Measurements from ENCODE around the gene SLC10A2.

The SLC10A2 gene

DNA sequence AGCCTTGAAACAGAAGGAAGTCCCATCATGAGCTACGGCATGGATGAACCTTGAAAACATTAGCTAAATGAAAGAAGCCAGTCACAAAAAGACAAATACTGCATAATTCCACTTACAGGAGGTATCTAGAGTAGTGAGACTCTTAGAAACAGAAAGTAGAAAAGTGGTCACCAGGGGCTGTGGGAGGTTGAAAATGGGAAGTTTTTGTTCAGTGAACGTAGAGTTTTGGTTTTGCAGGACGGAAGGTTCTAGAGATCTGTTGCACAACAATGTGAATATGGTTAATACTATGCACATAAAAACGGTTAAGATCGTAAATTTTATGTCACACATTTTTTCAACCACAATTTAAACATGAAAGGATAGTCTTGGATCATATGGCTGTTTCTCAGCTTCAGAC, 11.9 kb upstream of the SLC10A2 start:
- DNase-seq (no peak), ATAC-seq (replicated peaks) (no peak)
- no peak overlapping the region for H3K4me3 Mint-ChIP-seq
- H3K36me3 Mint-ChIP-seq (ENCODE audit: insufficient read depth): no peaks in the 10 kb centered on the region
- no peaks in the 10 kb centered on the region for H3K4me1 Mint-ChIP-seq (ENCODE audit: low read depth in 2 of 2)
- H3K27me3 Mint-ChIP-seq: no peaks in the 10 kb centered on the region
- H3K27ac Mint-ChIP-seq: no peak overlapping the region
- H3K9me3 Mint-ChIP-seq: peaks cover 2 to 8% of the 10 kb centered on the region in 2 donors

DNA sequence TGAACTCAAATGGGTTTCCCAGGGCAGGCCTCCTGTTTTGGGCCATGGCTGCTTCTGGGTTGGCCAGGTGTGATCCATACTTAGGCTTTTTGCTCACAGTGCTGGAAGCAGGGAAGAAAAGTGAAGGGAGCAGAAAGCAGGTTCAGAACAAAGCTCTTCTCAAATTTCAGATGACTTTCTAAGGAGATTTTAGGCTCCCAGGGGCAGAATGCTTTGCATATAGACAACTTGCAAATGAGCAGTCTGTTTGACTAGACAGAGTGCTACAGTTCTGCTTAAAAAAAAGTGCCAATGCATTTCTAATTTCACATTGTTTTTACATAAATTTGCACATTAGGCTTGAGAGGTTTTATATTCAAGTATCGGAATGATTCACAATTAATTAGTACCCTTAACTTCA, 2.6 kb upstream of the SLC10A2 start:
- no peak for ATAC-seq (replicated peaks)
- Mint-ChIP-seq H3K4me1 (ENCODE audit: low read depth in 2 of 2) (no peaks in the 10 kb centered on the region), H3K27me3 (no peaks in the 10 kb centered on the region), H3K36me3 (ENCODE audit: insufficient read depth) (no peaks in the 10 kb centered on the region), H3K27ac (no peak overlapping the region), H3K4me3 (no peak overlapping the region), H3K9me3 (peaks cover 0 to 5% of the 10 kb centered on the region in 2 donors)
- DNase-seq: no peak

DNA sequence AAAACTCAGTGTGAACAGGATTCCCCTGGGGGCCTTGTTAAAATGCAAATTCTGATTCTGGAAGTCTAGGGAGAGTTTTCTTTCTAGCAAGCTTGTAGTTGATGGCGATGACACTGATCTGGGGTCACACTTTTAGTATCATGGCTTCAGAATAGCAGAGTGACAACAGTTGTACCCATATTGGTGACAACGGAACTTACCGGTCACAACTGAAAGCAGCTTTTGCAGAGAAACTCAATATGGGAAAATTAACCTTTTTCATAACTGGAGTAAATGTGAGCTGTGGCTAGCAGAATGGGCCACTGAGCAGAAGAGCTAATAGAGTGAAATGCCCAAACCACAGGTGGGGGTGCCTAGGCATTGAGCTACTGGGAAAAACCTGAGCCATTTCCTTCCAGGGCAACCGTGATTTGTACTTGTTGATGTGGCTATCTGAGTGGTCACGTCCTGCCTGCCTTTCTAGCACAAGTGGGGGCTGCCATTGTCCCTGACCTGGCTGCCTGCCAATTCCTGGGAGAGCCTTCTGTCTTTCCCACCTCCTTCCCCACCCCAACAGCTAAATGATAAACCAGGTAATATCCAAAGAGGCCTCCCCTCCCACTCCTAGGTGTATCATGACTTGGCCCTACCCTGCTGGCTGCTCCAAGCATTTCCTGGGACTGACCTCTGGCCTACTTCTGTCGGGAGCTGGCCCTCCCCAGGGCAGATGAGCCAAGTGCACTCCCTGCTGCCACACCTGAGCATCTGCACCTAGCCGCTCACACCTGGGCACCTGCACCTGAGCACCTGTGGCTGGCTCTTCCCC, 1.7 kb upstream of the SLC10A2 start:
- DNase-seq (no peak), ATAC-seq (replicated peaks) (no peak)
- H3K27ac Mint-ChIP-seq: no peak overlapping the region
- no peak overlapping the region for H3K4me3 Mint-ChIP-seq
- H3K27me3 Mint-ChIP-seq: no peaks in the 10 kb centered on the region
- H3K36me3 Mint-ChIP-seq (ENCODE audit: insufficient read depth): no peaks in the 10 kb centered on the region
- H3K4me1 Mint-ChIP-seq (ENCODE audit: low read depth in 2 of 2): no peaks in the 10 kb centered on the region
- H3K9me3 Mint-ChIP-seq: peaks cover 0 to 5% of the 10 kb centered on the region in 2 donors

DNA sequence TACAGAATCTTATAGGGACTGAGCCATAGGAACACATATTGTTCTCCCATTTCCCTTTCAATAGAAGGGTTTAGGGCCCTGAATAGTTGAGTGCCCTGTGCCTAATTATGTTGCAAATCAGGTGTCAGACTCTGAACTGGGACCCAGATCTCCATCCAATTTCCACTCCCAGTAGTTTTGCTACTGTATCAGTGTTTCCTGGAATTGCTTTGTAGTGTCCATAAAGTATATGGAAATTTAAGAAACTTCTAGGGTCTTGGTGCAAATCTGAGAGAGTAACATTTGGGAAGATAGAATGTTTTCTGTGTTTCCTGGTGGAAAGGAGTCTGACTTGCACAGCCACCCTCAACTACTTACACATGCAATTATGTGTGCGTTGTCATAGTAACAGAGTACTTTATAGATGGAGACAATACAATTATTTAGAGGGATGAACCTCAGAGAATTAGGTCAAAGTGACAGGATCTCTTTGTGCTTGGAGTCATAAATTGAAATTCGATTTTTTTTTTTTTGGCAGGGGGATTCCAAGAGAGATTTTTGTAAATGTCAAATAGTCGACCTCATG, 646 bp upstream of the SLC10A2 start:
- DNase-seq: no peak
- no peaks in the 10 kb centered on the region for H3K4me1 Mint-ChIP-seq (ENCODE audit: low read depth in 2 of 2)
- no peak overlapping the region for H3K27ac Mint-ChIP-seq
- peaks cover 0 to 5% of the 10 kb centered on the region in 2 donors for H3K9me3 Mint-ChIP-seq
- no peak for ATAC-seq (replicated peaks)
- no peak overlapping the region for H3K4me3 Mint-ChIP-seq
- no peaks in the 10 kb centered on the region for H3K36me3 Mint-ChIP-seq (ENCODE audit: insufficient read depth)
- no peaks in the 10 kb centered on the region for H3K27me3 Mint-ChIP-seq

DNA sequence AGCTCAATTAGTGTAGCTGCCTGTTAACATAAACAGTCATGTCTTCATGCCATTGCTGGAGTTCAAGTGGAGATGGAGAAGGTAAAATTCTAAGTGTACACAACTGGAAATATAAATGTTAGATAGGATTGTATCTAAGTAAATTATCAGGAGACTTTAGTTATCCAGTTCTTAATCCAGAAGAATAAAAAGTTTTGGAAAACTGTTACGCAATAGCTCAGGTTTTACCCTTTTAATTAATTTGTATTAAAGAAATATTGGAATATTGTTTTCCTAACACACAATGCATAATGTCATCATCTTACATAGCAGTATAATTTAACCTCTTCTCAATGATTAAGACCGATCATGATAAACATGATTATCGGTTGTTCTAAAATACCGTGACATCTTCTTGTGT, 2.8 kb downstream of the SLC10A2 start:
- Mint-ChIP-seq H3K9me3 (no peaks in the 10 kb centered on the region), H3K4me3 (no peak overlapping the region), H3K36me3 (ENCODE audit: insufficient read depth) (no peaks in the 10 kb centered on the region), H3K27ac (no peak overlapping the region), H3K27me3 (no peaks in the 10 kb centered on the region), H3K4me1 (ENCODE audit: low read depth in 2 of 2) (no peaks in the 10 kb centered on the region)
- DNase-seq (no peak), ATAC-seq (replicated peaks) (no peak)

DNA sequence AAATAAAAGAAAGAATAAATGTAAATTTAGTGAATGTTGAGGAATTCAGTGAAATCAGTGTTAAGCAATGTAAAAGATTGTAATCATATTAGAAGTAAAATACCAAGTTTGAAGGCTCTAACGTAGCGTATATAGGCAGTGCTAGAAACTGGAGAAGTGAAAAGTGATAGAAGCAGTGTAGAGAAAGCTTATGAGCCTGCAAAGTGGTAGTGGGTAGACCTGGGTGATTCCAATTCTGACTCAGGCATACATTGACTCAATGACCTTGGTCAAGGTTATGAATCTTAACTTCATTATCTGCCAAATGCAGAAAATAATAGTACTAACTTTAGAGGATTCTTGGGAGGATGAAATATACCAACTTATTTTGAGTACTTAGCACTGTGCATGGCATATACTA, 4.1 kb downstream of the SLC10A2 start:
- H3K9me3 Mint-ChIP-seq: no peaks in the 10 kb centered on the region
- H3K27me3 Mint-ChIP-seq: no peaks in the 10 kb centered on the region

DNA sequence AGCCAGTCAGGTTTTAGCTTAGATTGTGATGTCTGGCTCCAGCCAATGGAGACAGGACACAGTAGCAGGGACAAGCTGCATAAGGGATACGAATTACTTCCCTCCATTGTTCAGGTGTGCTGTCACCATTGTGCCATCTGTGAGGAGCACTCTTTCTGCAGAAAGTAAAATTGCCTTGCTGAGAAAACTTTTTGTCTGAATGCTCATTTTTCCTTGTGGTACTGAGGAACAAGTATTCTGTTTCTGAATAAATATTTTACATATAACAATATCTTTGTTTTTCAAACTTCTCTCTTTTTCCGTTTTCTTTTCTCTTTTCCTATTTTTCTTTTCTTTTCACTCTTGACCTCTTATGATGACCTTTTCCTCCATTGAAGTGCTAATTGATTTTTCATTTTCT, 10.2 kb downstream of the SLC10A2 start:
- H3K27me3 Mint-ChIP-seq: no peaks in the 10 kb centered on the region
- no peaks in the 10 kb centered on the region for H3K4me1 Mint-ChIP-seq (ENCODE audit: low read depth in 2 of 2)
- no peak overlapping the region for H3K4me3 Mint-ChIP-seq
- ATAC-seq (replicated peaks) (no peak), DNase-seq (no peak)
- H3K9me3 Mint-ChIP-seq: peaks cover 4 to 15% of the 10 kb centered on the region in 2 donors
- H3K36me3 Mint-ChIP-seq (ENCODE audit: insufficient read depth): no peaks in the 10 kb centered on the region
- H3K27ac Mint-ChIP-seq: no peak overlapping the region

More for the DNA sequence above, 4.1 kb downstream of the SLC10A2 start:
- no peak overlapping the region for H3K4me3 Mint-ChIP-seq
- DNase-seq: no peak
- H3K36me3 Mint-ChIP-seq (ENCODE audit: insufficient read depth): no peaks in the 10 kb centered on the region
- H3K27ac Mint-ChIP-seq: no peak overlapping the region
- ATAC-seq (replicated peaks): no peak
- H3K4me1 Mint-ChIP-seq (ENCODE audit: low read depth in 2 of 2): no peaks in the 10 kb centered on the region

GRCh38 chr13:103055166-103055565, 11.1 kb downstream of the SLC10A2 start:
- no peak overlapping the region for H3K27ac Mint-ChIP-seq
- H3K27me3 Mint-ChIP-seq: peaks cover 0 to 6% of the 10 kb centered on the region in 2 donors

DNA sequence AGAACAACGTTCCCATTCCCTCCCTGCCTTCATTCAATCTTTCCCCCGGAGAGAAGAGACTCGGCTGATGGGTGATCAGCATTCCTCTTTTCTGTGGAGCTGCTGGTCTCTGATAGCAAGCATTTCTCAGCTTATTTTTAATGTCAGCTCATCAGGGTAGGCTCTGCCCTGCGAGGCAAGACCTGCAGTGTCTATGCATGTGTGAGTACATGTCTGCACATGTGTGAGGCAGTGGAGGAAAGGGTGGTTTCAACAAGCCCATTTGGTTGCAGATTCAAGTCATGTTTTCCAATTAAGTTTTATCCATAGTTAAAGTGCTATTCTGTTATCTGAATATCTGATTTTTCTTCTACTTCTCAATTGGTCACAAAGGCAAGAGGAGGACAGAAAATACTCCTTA, 19.5 kb downstream of the SLC10A2 start:
- no peaks in the 10 kb centered on the region for H3K36me3 Mint-ChIP-seq (ENCODE audit: insufficient read depth)
- H3K4me1 Mint-ChIP-seq (ENCODE audit: low read depth in 2 of 2): no peaks in the 10 kb centered on the region
- H3K27me3 Mint-ChIP-seq: peaks cover 0 to 10% of the 10 kb centered on the region in 2 donors
- DNase-seq (no peak), ATAC-seq (replicated peaks) (no peak)
- H3K9me3 Mint-ChIP-seq: peaks cover 3 to 6% of the 10 kb centered on the region in 2 donors
- no peak overlapping the region for H3K4me3 Mint-ChIP-seq
- H3K27ac Mint-ChIP-seq: no peak overlapping the region

More at GRCh38 chr13:103055166-103055565, 11.1 kb downstream of the SLC10A2 start:
- Mint-ChIP-seq H3K36me3 (ENCODE audit: insufficient read depth) (no peaks in the 10 kb centered on the region), H3K4me3 (no peak overlapping the region), H3K9me3 (peaks cover 6 to 18% of the 10 kb centered on the region in 2 donors), H3K4me1 (ENCODE audit: low read depth in 2 of 2) (no peaks in the 10 kb centered on the region)
- ATAC-seq (replicated peaks) (no peak), DNase-seq (no peak)

DNA sequence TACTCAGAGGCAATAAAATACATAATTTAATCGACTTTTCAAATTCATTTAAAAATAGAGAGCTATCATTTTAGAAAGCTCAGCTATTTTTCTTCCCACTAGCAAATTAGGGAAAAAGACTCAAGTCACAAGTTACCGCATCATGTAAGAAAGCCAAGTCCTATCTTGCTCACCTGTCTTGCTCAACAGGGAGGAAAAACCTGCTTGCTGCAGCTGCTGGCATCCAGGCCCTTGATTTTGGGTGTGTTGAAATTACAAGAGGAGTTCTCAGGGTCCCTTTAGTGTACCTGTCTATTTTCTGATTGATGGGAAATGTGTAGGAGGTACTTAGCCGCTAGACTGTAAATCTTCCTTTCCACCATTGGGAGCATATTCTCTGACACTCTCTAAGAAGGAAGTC, 22.2 kb downstream of the SLC10A2 start:
- no peak for DNase-seq
- Mint-ChIP-seq H3K4me3 (no peak overlapping the region), H3K4me1 (ENCODE audit: low read depth in 2 of 2) (no peaks in the 10 kb centered on the region), H3K36me3 (ENCODE audit: insufficient read depth) (no peaks in the 10 kb centered on the region), H3K27me3 (no peaks in the 10 kb centered on the region), H3K9me3 (no peaks in the 10 kb centered on the region), H3K27ac (no peak overlapping the region)
- ATAC-seq (replicated peaks): no peak

DNA sequence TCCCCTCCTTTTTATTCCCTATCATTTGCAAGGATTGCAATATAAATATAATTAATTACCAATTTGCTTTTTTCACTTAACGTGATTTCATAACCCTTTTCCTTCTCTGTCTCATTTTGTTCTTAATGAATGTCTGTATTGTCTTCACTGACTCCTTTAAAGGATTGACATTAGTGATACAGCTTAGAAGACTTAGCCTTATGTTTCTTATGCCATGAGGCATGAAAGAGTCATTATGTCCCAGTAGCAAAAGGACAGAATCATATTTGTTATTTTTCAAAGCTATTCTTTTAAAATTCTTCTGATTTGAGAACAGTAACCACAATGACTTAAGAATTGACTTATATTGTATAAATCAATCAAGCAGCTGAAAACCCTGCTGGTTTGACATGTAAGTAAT, 26.2 kb downstream of the SLC10A2 start:
- ATAC-seq (replicated peaks) (no peak), DNase-seq (no peak)
- H3K27ac Mint-ChIP-seq: no peak overlapping the region
- no peaks in the 10 kb centered on the region for H3K27me3 Mint-ChIP-seq
- H3K9me3 Mint-ChIP-seq: no peaks in the 10 kb centered on the region
- H3K4me1 Mint-ChIP-seq (ENCODE audit: low read depth in 2 of 2): no peaks in the 10 kb centered on the region
- H3K4me3 Mint-ChIP-seq: no peak overlapping the region
- H3K36me3 Mint-ChIP-seq (ENCODE audit: insufficient read depth): no peaks in the 10 kb centered on the region

- no peaks in the 10 kb centered on the region for H3K27me3 Mint-ChIP-seq
- no peaks in the 10 kb centered on the region for H3K36me3 Mint-ChIP-seq (ENCODE audit: insufficient read depth)
- H3K4me3 Mint-ChIP-seq: no peak overlapping the region
- H3K9me3 Mint-ChIP-seq: no peaks in the 10 kb centered on the region
- H3K4me1 Mint-ChIP-seq (ENCODE audit: low read depth in 2 of 2): no peaks in the 10 kb centered on the region
- ATAC-seq (replicated peaks) (no peak), DNase-seq (no peak)
- no peak overlapping the region for H3K27ac Mint-ChIP-seq
Measured at GRCh38 chr13:103039183-103039582, 27.0 kb downstream of the SLC10A2 start.

DNA sequence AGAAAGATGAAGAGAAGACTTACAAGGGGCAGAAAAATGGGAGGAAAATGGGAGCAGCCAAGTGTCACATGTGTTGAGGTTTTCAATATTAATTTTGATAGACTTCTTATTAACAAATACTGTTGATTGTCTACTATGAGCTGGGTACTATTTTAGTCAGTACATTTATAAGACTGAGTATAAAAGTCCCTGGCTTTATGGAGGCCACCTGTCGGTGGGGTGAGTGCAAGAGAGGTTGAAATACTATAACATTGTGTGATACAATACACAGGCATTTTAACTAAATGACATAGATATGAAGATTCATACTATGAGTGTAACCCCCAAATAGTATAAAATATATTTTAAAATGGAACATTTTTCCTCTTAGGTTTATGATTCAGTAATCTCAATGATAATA, 29.9 kb downstream of the SLC10A2 start:
- no peak for DNase-seq
- ATAC-seq (replicated peaks): no peak
- Mint-ChIP-seq H3K4me3 (no peak overlapping the region), H3K27me3 (no peaks in the 10 kb centered on the region), H3K9me3 (no peaks in the 10 kb centered on the region), H3K4me1 (ENCODE audit: low read depth in 2 of 2) (no peaks in the 10 kb centered on the region), H3K36me3 (ENCODE audit: insufficient read depth) (no peaks in the 10 kb centered on the region), H3K27ac (no peak overlapping the region)

GRCh38 chr13:103033999-103034398, 32.2 kb downstream of the SLC10A2 start:
- no peaks in the 10 kb centered on the region for H3K4me1 Mint-ChIP-seq (ENCODE audit: low read depth in 2 of 2)
- H3K27ac Mint-ChIP-seq: no peak overlapping the region
- H3K36me3 Mint-ChIP-seq (ENCODE audit: insufficient read depth): no peaks in the 10 kb centered on the region
- no peak for DNase-seq
- H3K27me3 Mint-ChIP-seq: no peaks in the 10 kb centered on the region
- ATAC-seq (replicated peaks): no peak
- H3K4me3 Mint-ChIP-seq: no peak overlapping the region
- H3K9me3 Mint-ChIP-seq: no peaks in the 10 kb centered on the region
